Endodermal cell (in vitro differentiated cells): ENCODE measurements around the gene MPDZ. TPM values are rescaled to one million over a fixed set of nuclear protein-coding genes. Genes with fewer than 3 reads are reported as not detected.

Experiments used
- DNase-seq: peaks from one replicate; pipeline ENCODE4 v3.0.0-alpha.2; 2017
- H3K27ac ChIP-seq: 2 replicates; pipeline ENCODE4 v1.5.1; 2013; ENCODE audit warnings: mild to moderate bottlenecking, low read depth, low read length, moderate library complexity
- H3K27me3 ChIP-seq: 2 replicates; pipeline ENCODE4 v1.6.1; 2013; ENCODE audit warnings: mild to moderate bottlenecking, low read length, moderate library complexity; ENCODE audit not compliant: insufficient read depth, control insufficient read depth, poor library complexity, severe bottlenecking
- H3K36me3 ChIP-seq: 2 replicates; pipeline ENCODE4 v1.7.0; 2013; ENCODE audit warnings: mild to moderate bottlenecking, low read length, moderate library complexity; ENCODE audit not compliant: control insufficient read depth, insufficient read depth
- H3K4me1 ChIP-seq: one replicate; pipeline ENCODE4 v1.7.0; 2013; ENCODE audit warnings: low read length; ENCODE audit not compliant: control insufficient read depth, insufficient read depth
- H3K4me3 ChIP-seq: 2 replicates; pipeline ENCODE4 v1.5.1; 2013; ENCODE audit warnings: mild to moderate bottlenecking, low read length, moderate library complexity
- H3K9ac ChIP-seq: 2 replicates; pipeline ENCODE4 v1.6.1; 2013; ENCODE audit warnings: mild to moderate bottlenecking, low read length, moderate library complexity; ENCODE audit not compliant: poor library complexity, severe bottlenecking; ENCODE audit errors: extremely low read depth
- H3K9me3 ChIP-seq: 2 replicates; pipeline ENCODE4 v1.6.1; 2013; ENCODE audit warnings: mild to moderate bottlenecking, low read length, moderate library complexity; ENCODE audit not compliant: control insufficient read depth
- H3K27ac Mint-ChIP-seq: 2 replicates; pipeline ENCODE4 v1.8.0; 2020; ENCODE audit warnings: mixed read lengths
- H3K27me3 Mint-ChIP-seq: 2 replicates; pipeline ENCODE4 v1.8.0; 2021; ENCODE audit warnings: mild to moderate bottlenecking, mixed read lengths; ENCODE audit not compliant: insufficient read depth
- H3K36me3 Mint-ChIP-seq: 2 replicates; pipeline ENCODE4 v1.8.0; 2020; ENCODE audit warnings: low read depth, mixed read lengths
- H3K4me1 Mint-ChIP-seq: 2 replicates; pipeline ENCODE4 v1.8.0; 2020; ENCODE audit warnings: mixed read lengths
- H3K4me3 Mint-ChIP-seq: 2 replicates; pipeline ENCODE4 v1.8.0; 2020; ENCODE audit warnings: mild to moderate bottlenecking, moderate library complexity, mixed read lengths
- H3K9me3 Mint-ChIP-seq: 2 replicates; pipeline ENCODE4 v1.8.0; 2020; ENCODE audit warnings: mild to moderate bottlenecking, mixed read lengths
- CTCF ChIP-seq: fragments of 200-600 bp; sonication (generic); conservative IDR thresholded peaks from 2 replicates; pipeline ENCODE4 v1.5.0; 2021; ENCODE audit warnings: antibody characterized with exemption, mild to moderate bottlenecking
- WGBS, 2 experiments: methylation state at CpG; one replicate each; pipeline versions ENCODE4 v1.1.5 to v1.1.7; 2013; ENCODE audit warnings: missing lambda C conversion rate in 2 of 2, mixed read lengths in 1 of 2; ENCODE audit not compliant: insufficient coverage in 1 of 2, insufficient read length in 1 of 2; 5-methylcytosine and 5-hydroxymethylcytosine counted together
- total RNA-seq, 2 donors: library from RNA; stranded (reverse); fragmentation: NEBNext Ultra II Directional in 1 of 2; extraction: Animal tissue kit (Norgen Biotek cat#: 25700) in 1 of 2; gene quantifications; 2 replicates in 1 of 2; 3 replicates in 1 of 2; pipeline ENCODE4 v1.2.1, GENCODE V29; 2021

The MPDZ gene
- total RNA-seq, 2 donors from 2014 or later, result 38.0 to 44.0 TPM

DNA sequence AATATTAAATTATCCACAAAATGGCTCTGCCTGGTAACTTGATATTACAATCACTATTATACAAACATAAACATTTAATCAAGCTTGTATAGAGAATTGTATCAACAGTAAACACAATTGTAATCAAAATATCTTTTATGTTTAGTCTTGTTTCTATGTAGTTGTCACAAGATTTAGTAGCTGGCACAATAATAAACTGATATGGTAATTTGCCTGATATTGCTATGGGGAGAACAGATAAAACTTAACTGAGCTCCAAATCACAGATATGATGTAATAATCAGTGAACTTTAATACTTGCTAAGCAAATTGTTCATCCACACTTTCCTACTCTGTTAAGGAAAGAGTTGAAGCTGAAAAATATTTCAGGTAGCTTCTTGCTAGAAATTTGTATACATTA, 189.8 kb downstream of the MPDZ start:
- H3K4me3 ChIP-seq, result no peak overlapping the region
- Mint-ChIP-seq H3K36me3 (no peaks in the 10 kb centered on the region), H3K4me1 (no peaks in the 10 kb centered on the region), H3K27ac (no peak overlapping the region), H3K9me3 (no peaks in the 10 kb centered on the region), H3K27me3 (no peaks in the 10 kb centered on the region), H3K4me3 (no peak overlapping the region)
- no peaks in the 10 kb centered on the region for H3K9me3 ChIP-seq
- H3K36me3 ChIP-seq, result no peaks in the 10 kb centered on the region
- no peaks in the 10 kb centered on the region for H3K27me3 ChIP-seq
- no peak for TF ChIP-seq CTCF
- DNase-seq, result no peak
- no peak overlapping the region for H3K9ac ChIP-seq
- no peak overlapping the region for H3K27ac ChIP-seq
- H3K4me1 ChIP-seq, result no peaks in the 10 kb centered on the region

DNA sequence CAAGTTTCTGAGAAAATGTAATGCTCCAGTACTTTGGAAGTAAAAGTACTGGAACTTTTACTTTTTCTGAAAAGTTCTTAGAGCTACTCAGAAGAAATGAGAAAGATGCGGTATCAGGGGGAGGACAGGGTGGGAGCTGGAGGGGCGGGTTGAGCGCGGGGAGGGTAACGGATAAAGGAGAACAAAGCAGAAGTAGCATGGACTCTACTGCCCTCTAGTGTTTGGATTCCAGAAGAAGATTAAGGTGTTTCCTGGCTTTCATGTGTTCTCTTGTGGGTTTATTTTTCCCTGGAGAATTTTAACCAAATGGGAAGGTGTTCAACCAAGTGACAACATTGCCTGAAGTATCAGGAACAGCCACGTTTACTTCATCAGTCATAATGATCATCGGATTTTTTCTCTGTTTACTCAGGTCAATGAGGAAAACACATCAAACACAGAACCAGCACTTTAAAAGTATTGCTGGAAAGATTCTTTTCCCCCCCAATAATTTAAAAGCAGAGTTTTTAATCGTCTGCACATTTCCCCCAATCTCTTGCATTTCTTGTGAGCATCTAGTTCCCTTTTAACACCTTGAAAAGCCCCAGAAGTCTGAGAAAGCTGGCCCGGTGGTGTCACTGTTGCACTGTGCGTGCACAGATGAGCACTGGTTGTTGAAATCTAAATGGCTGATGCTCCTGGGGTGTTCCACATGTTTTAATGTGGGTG, 190.6 kb downstream of the MPDZ start:
- Histone ChIP-seq H3K4me3 (no peak overlapping the region), H3K9me3 (no peaks in the 10 kb centered on the region), H3K36me3 (no peaks in the 10 kb centered on the region), H3K9ac (no peak overlapping the region), H3K27me3 (no peaks in the 10 kb centered on the region), H3K27ac (no peak overlapping the region), H3K4me1 (no peaks in the 10 kb centered on the region)
- H3K4me3 Mint-ChIP-seq, result no peak overlapping the region
- TF ChIP-seq CTCF, result peak; percentile 92
- H3K27me3 Mint-ChIP-seq, result no peaks in the 10 kb centered on the region
- H3K27ac Mint-ChIP-seq, result no peak overlapping the region
- DNase-seq, result peak; percentile 72
- no peaks in the 10 kb centered on the region for H3K4me1 Mint-ChIP-seq
- WGBS, 2 experiments, result 13 to 25% methylated on average over 7 to 10 of the region's 10 CpGs
- H3K36me3 Mint-ChIP-seq, result no peaks in the 10 kb centered on the region
- no peaks in the 10 kb centered on the region for H3K9me3 Mint-ChIP-seq

GRCh38 chr9:13083963-13084528, 195.4 kb downstream of the MPDZ start:
- no peak overlapping the region for H3K27ac ChIP-seq
- WGBS, 2 experiments, result 83 to 91% methylated on average over 1 of the region's 1 CpG
- TF ChIP-seq CTCF, result no peak

More at GRCh38 chr9:13083963-13084528, 195.4 kb downstream of the MPDZ start:
- H3K9me3 ChIP-seq, result no peaks in the 10 kb centered on the region
- H3K36me3 Mint-ChIP-seq, result no peaks in the 10 kb centered on the region
- H3K9ac ChIP-seq, result no peak overlapping the region
- no peaks in the 10 kb centered on the region for H3K4me1 Mint-ChIP-seq
- H3K4me3 ChIP-seq, result no peak overlapping the region
- no peak overlapping the region for H3K27ac Mint-ChIP-seq
- H3K4me3 Mint-ChIP-seq, result no peak overlapping the region
- H3K4me1 ChIP-seq, result no peaks in the 10 kb centered on the region
- no peak for DNase-seq
- H3K27me3 ChIP-seq, result no peaks in the 10 kb centered on the region
- peaks cover 2% of the 10 kb centered on the region for H3K9me3 Mint-ChIP-seq
- no peaks in the 10 kb centered on the region for H3K36me3 ChIP-seq
- H3K27me3 Mint-ChIP-seq, result no peaks in the 10 kb centered on the region
